ENCODE data around the gene ZCCHC7.

- TF ChIP-seq CTCF (IDR thresholded peaks at IDR 0.05; ENCODE audit: borderline replicate concordance, extremely low read depth, low read length, poor library complexity, severe bottlenecking) (no peak), EZH2 (IDR thresholded peaks at IDR 0.05; ENCODE audit: borderline replicate concordance, low read depth, low read length, severe bottlenecking) (no peak)
These were observed 230.3 kb downstream of the ZCCHC7 start for GRCh38 chr9:37350486-37351190.

Data from DND-41 (cell line).